ENCODE data around the gene PHC1. TPM values are rescaled to one million over a fixed set of nuclear protein-coding genes. Genes with fewer than 3 reads are reported as not detected.
A peak's percentile ranks its signal among the peaks of the same experiment; 100 is the strongest.
"Not testable (repeated sequence)": the region's sequence is repeated elsewhere in the genome, so short reads cannot be mapped to it uniquely, and the experiment has no call there.

Gene PHC1
- total RNA-seq, 1 experiment from 2014 or later: 0.79 TPM

- DNase-seq (ENCODE audit: low spot score): no peak
Observed at GRCh38 chr12:8909752-8910151, 4.6 kb upstream of the PHC1 start.

- DNase-seq (ENCODE audit: low spot score): no peak
Observed at GRCh38 chr12:8911606-8912268, 2.6 kb upstream of the PHC1 start.

- peak; percentile 18 for DNase-seq (ENCODE audit: low spot score)
Observed at GRCh38 chr12:8912914-8913313, 1.4 kb upstream of the PHC1 start.

GRCh38 chr12:8913702-8914032 is 642 bp upstream of the PHC1 start:
- DNase-seq (ENCODE audit: low spot score): no peak

GRCh38 chr12:8914716-8915526 is 612 bp downstream of the PHC1 start:
- DNase-seq (ENCODE audit: low spot score): peak; percentile 35

GRCh38 chr12:8916154-8916553 is 1.8 kb downstream of the PHC1 start:
- DNase-seq (ENCODE audit: low spot score): no peak

- no peak for DNase-seq (ENCODE audit: low spot score)
Observed at GRCh38 chr12:8917031-8917430, 2.7 kb downstream of the PHC1 start.

GRCh38 chr12:8917751-8918150 is 3.4 kb downstream of the PHC1 start:
- DNase-seq (ENCODE audit: low spot score): no peak

GRCh38 chr12:8919643-8920042 is 5.3 kb downstream of the PHC1 start:
- DNase-seq (ENCODE audit: low spot score): not testable (repeated sequence)

GRCh38 chr12:8922544-8922943 is 8.2 kb downstream of the PHC1 start:
- DNase-seq (ENCODE audit: low spot score): no peak

- DNase-seq (ENCODE audit: low spot score): not testable (repeated sequence)
Observed at GRCh38 chr12:8930655-8931323, 16.5 kb downstream of the PHC1 start.

GRCh38 chr12:8932464-8932863 is 18.2 kb downstream of the PHC1 start:
- not testable (repeated sequence) for DNase-seq (ENCODE audit: low spot score)

- DNase-seq (ENCODE audit: low spot score): not testable (repeated sequence)
Observed at GRCh38 chr12:8934080-8934479, 19.8 kb downstream of the PHC1 start.

GRCh38 chr12:8936735-8937134 is 22.4 kb downstream of the PHC1 start:
- no peak for DNase-seq (ENCODE audit: low spot score)

- DNase-seq (ENCODE audit: low spot score): not testable (repeated sequence)
Observed at GRCh38 chr12:8937842-8938442, 23.6 kb downstream of the PHC1 start.

GRCh38 chr12:8941691-8942478 is 27.6 kb downstream of the PHC1 start:
- no peak for DNase-seq (ENCODE audit: low spot score)

GRCh38 chr12:8943565-8944186 is 29.4 kb downstream of the PHC1 start:
- no peak for DNase-seq (ENCODE audit: low spot score)

- DNase-seq (ENCODE audit: low spot score): no peak
Observed at GRCh38 chr12:8946733-8947132, 32.4 kb downstream of the PHC1 start.

- no peak for DNase-seq (ENCODE audit: low spot score)
Observed at GRCh38 chr12:8947737-8948136, 33.4 kb downstream of the PHC1 start.

- peak; percentile 44 for DNase-seq (ENCODE audit: low spot score)
Observed at GRCh38 chr12:8948701-8949341, 34.5 kb downstream of the PHC1 start.
